Breast epithelium (tissue), 4 donors: ENCODE measurements around the gene FCHSD2. TPM values are rescaled to one million over a fixed set of nuclear protein-coding genes. Genes with fewer than 3 reads are reported as not detected.
"Not testable (repeated sequence)": the region's sequence is repeated elsewhere in the genome, so short reads cannot be mapped to it uniquely, and the experiment has no call there.

Experiments used
- DNase-seq, 2 donors: peaks; one replicate each; pipeline ENCODE4 v3.0.0-alpha.2; 2019; ENCODE audit warnings: low spot score in 2 of 2
- H3K27ac ChIP-seq, 2 donors: fragments of 200-600 bp; sonication (generic) in 1 of 2; one replicate each; pipeline ENCODE4 v1.5.1; 2016 to 2019; ENCODE audit warnings: mild to moderate bottlenecking in 1 of 2
- H3K27me3 ChIP-seq, 2 donors: fragments of 200-600 bp; sonication (generic) in 1 of 2; one replicate each; pipeline versions ENCODE4 v1.5.1 to v1.6.0; 2017 to 2019; ENCODE audit warnings: control low read depth in 1 of 2, mild to moderate bottlenecking in 1 of 2
- H3K36me3 ChIP-seq: fragments of 200-600 bp; one replicate; pipeline ENCODE4 v1.5.1; 2019
- H3K4me1 ChIP-seq, 2 donors: fragments of 200-600 bp; sonication (generic); one replicate each; pipeline ENCODE4 v1.5.1; 2016 to 2019; ENCODE audit warnings: control low read depth in 1 of 2
- H3K4me3 ChIP-seq, 3 donors: fragments of 200-600 bp; sonication (generic); 1 replicate in 2 of 3; 2 replicates in 1 of 3; pipeline ENCODE4 v1.5.1; 2016 to 2019; ENCODE audit warnings: mild to moderate bottlenecking in 3 of 3, moderate library complexity in 2 of 3
- H3K9me3 ChIP-seq, 2 donors: fragments of 200-600 bp; sonication (generic) in 1 of 2; one replicate each; pipeline ENCODE4 v1.5.1; 2016 to 2019; ENCODE audit warnings: control low read depth in 1 of 2
- POLR2A ChIP-seq: fragments of 450-650 bp; IDR thresholded peaks from one replicate; pipeline ENCODE4 v1.6.1; 2016; ENCODE audit warnings: antibody characterized with exemption, mild to moderate bottlenecking, moderate library complexity
- POLR2AphosphoS5 ChIP-seq, 3 donors: sonication (generic); formaldehyde crosslinking; IDR thresholded peaks; one replicate each; pipeline ENCODE4 v1.6.1; 2017; ENCODE audit warnings: antibody characterized with exemption in 3 of 3
- intact Hi-C: fragments of 100-400 bp; cut with DNase I; formaldehyde crosslinking; loops from one replicate; pipeline ENCODE4 v1.15.1; 2023; ENCODE audit warnings: low total_unique reads
- total RNA-seq, 3 donors: library from RNA; depleted of rRNA; stranded (reverse); fragments of >200 nt; gene quantifications; one replicate each; pipeline ENCODE4 v1.1.0, GENCODE V29; 2016
- TF ChIP-seq, protein P1 (sequence below), 3 donors: fragments of 450-650 bp; IDR thresholded peaks; one replicate each; pipeline ENCODE4 v1.5.1; 2016 to 2017; ENCODE audit warnings: antibody characterized with exemption in 3 of 3, mild to moderate bottlenecking in 3 of 3, moderate library complexity in 3 of 3

FCHSD2 gene
- total RNA-seq, 3 donors from 2014 or later: 15.5 to 23.4 (median 19.0) TPM

GRCh38 chr11:72814286-72815109 lies 327.6 kb downstream of the FCHSD2 start, which contains the start of gene ATG16L2:
TSS of gene ATG16L2 (plus strand) at chr11:72814411. CDS start at chr11:72814446, 35 bp downstream.
- Histone ChIP-seq H3K27ac (peak within 1 kb of the TSS; percentile 94 to 97), H3K9me3 (no peaks in the 10 kb centered on the region), H3K27me3 (no peaks in the 10 kb centered on the region), H3K36me3 (no peaks in the 10 kb centered on the region), H3K4me3 (peak within 1 kb of the TSS; percentile 75 to 95 (median 89)), H3K4me1 (no peaks in the 10 kb centered on the region)
- intact Hi-C loops: loop anchor here (10.0 kb wide), 1 partner anchor 90 kb away; no protein-coding TSS in a partner anchor
- DNase-seq: peak; percentile 76 to 80
- TF ChIP-seq, protein P1, sequence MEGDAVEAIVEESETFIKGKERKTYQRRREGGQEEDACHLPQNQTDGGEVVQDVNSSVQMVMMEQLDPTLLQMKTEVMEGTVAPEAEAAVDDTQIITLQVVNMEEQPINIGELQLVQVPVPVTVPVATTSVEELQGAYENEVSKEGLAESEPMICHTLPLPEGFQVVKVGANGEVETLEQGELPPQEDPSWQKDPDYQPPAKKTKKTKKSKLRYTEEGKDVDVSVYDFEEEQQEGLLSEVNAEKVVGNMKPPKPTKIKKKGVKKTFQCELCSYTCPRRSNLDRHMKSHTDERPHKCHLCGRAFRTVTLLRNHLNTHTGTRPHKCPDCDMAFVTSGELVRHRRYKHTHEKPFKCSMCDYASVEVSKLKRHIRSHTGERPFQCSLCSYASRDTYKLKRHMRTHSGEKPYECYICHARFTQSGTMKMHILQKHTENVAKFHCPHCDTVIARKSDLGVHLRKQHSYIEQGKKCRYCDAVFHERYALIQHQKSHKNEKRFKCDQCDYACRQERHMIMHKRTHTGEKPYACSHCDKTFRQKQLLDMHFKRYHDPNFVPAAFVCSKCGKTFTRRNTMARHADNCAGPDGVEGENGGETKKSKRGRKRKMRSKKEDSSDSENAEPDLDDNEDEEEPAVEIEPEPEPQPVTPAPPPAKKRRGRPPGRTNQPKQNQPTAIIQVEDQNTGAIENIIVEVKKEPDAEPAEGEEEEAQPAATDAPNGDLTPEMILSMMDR (IDR thresholded peaks at IDR 0.05): peak in 1 of 3 donors; percentile 33
- TF ChIP-seq POLR2AphosphoS5 (IDR thresholded peaks at IDR 0.05) (peak in 1 of 3 donors; percentile 19), POLR2A (no peak)

GRCh38 chr11:72813740-72814285 lies 328.3 kb downstream of the FCHSD2 start:
- peak in 1 of 2 donors; percentile 70 for DNase-seq
- Histone ChIP-seq H3K4me3 (peak overlapping the region; percentile 75 to 95 (median 89)), H3K4me1 (no peaks in the 10 kb centered on the region), H3K9me3 (no peaks in the 10 kb centered on the region), H3K27me3 (no peaks in the 10 kb centered on the region), H3K36me3 (no peaks in the 10 kb centered on the region), H3K27ac (peak overlapping the region; percentile 94 to 97)
- intact Hi-C loops: loop anchor here (10.0 kb wide), 1 partner anchor 89 kb away; no protein-coding TSS in a partner anchor
- TF ChIP-seq POLR2AphosphoS5 (IDR thresholded peaks at IDR 0.05) (peak; percentile 29 to 71 (median 43)), POLR2A (no peak)
- TF ChIP-seq, protein P1 (IDR thresholded peaks at IDR 0.05): no peak

DNA sequence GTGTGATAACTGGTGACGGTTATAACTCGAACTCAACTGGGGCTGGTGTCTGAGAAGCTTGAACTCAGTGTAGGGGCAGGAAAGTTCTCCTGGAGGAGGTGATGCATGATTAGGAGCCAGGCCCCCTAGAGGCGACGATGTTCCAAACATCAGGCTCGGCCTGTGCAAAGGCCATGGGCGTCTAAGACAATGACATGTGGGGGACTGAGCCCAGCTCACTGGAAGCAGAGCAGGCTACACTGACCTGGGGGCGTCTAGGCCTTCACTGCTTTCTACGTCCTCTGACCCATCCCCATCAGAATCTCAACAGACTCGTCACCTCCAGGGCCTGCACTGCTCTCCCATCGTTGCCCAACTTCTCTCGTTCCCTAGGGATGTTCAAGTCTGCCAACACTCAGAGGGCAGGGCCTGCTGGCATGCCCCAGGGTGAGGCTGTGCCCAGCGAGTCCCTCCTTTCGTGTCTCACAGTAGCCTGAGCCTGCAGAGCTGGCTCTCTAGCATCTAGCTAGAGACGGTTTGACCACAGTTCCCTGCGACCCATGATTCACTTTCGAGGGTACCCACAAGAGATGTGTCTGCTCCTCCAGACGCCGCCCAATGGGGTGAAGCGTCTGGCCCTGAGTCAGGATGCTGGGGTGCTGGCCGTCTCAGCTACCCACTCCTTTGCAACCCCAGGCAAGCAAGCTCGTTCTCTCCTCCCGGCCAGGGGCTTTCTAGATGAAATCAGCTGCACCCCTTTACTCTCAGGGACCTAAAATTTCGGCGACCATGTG lies 329.0 kb downstream of the FCHSD2 start:
- Histone ChIP-seq H3K36me3 (no peaks in the 10 kb centered on the region), H3K4me1 (no peaks in the 10 kb centered on the region), H3K27me3 (no peaks in the 10 kb centered on the region), H3K4me3 (peak overlapping the region; percentile 75 to 95 (median 89)), H3K27ac (peak overlapping the region; percentile 94 to 97), H3K9me3 (no peaks in the 10 kb centered on the region)
- no peak for DNase-seq
- intact Hi-C loops: loop anchor here (10.0 kb wide), 1 partner anchor 88 kb away; no protein-coding TSS in a partner anchor
- TF ChIP-seq POLR2AphosphoS5 (IDR thresholded peaks at IDR 0.05): peak in 1 of 3 donors; percentile 34
- TF ChIP-seq, protein P1 (IDR thresholded peaks at IDR 0.05): peak in 2 of 3 donors; percentile 17 to 31
- TF ChIP-seq POLR2A: no peak

DNA sequence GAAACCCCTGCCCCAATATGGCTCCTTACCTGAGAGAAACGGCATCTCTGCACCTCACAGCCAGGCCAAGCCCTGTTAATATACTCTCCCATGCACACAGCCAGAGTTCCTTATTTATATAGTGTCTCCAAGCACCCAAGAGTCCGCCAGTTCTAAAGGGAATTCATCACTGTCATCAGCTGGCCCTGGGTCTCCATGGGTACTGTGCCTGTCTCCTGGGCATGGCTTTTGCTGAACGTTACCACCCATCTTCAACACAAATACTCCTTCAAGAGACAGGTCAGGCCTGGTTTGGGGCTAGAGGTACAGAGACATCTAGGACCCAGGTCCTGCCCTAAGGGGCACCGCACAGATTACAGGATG lies 329.5 kb downstream of the FCHSD2 start:
- H3K27ac ChIP-seq: peak overlapping the region; percentile 94 to 97
- DNase-seq: no peak
- TF ChIP-seq, protein P1 (IDR thresholded peaks at IDR 0.05): no peak
- TF ChIP-seq POLR2A: no peak
- H3K9me3 ChIP-seq: no peaks in the 10 kb centered on the region
- no peaks in the 10 kb centered on the region for H3K4me1 ChIP-seq
- intact Hi-C loops: loop anchor here (10.0 kb wide), 1 partner anchor 88 kb away; no protein-coding TSS in a partner anchor
- H3K36me3 ChIP-seq: no peaks in the 10 kb centered on the region
- peak overlapping the region; percentile 75 to 95 (median 89) for H3K4me3 ChIP-seq
- H3K27me3 ChIP-seq: no peaks in the 10 kb centered on the region

GRCh38 chr11:72811686-72812085 lies 330.4 kb downstream of the FCHSD2 start:
- DNase-seq, H3K36me3 ChIP-seq, H3K4me1 ChIP-seq, H3K27ac ChIP-seq, H3K9me3 ChIP-seq, H3K4me3 ChIP-seq, H3K27me3 ChIP-seq: not testable (repeated sequence)
- intact Hi-C loops: loop anchor here (10.0 kb wide), 1 partner anchor 87 kb away; no protein-coding TSS in a partner anchor
